ENCODE data around the gene GAS7. TPM values are rescaled to one million over a fixed set of nuclear protein-coding genes. Genes with fewer than 3 reads are reported as not detected.

The GAS7 gene
- total RNA-seq, 2 donors from 2014 or later, result 8.0 to 20.1 TPM

DNA sequence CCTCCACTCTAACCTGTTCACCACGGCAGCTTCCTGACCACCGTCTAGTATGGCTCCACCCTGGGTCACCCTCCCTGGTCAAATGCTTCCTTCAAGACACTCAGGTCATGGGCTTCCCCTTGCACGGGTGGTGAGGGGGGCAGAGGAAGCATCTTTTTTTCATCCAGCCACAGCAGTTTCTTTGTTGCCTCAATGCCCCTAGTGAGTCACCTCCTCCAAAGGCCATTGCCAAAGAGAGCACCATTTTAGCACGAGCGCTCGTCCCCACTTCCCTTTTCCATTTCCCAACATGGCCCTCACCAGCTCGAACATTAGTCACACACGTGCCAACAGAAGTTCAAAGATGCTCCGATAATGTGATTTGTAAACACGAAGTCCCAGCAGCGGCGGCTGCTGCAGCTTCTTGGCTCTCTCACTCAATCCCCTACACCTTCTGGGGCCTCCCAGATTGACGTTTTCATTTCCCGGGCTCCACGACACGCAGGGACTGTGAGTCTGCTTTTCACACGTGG is 134.6 kb downstream of the GAS7 start:
- Histone ChIP-seq H3K4me3 (no peak overlapping the region), H3K4me1 (no peaks in the 10 kb centered on the region), H3K9me3 (no peaks in the 10 kb centered on the region), H3K36me3 (replicated peaks in 1 of 2; ENCODE audit: insufficient read depth in 1 of 2, low read depth in 2 of 2) (no peaks in the 10 kb centered on the region), H3K27me3 (no peaks in the 10 kb centered on the region), H3K27ac (peak overlapping the region in 1 of 4 donors; percentile 45)
- TF ChIP-seq, protein P1, sequence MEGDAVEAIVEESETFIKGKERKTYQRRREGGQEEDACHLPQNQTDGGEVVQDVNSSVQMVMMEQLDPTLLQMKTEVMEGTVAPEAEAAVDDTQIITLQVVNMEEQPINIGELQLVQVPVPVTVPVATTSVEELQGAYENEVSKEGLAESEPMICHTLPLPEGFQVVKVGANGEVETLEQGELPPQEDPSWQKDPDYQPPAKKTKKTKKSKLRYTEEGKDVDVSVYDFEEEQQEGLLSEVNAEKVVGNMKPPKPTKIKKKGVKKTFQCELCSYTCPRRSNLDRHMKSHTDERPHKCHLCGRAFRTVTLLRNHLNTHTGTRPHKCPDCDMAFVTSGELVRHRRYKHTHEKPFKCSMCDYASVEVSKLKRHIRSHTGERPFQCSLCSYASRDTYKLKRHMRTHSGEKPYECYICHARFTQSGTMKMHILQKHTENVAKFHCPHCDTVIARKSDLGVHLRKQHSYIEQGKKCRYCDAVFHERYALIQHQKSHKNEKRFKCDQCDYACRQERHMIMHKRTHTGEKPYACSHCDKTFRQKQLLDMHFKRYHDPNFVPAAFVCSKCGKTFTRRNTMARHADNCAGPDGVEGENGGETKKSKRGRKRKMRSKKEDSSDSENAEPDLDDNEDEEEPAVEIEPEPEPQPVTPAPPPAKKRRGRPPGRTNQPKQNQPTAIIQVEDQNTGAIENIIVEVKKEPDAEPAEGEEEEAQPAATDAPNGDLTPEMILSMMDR (IDR thresholded peaks at IDR 0.05), result no peak
- no peak for TF ChIP-seq POLR2A (IDR thresholded peaks at IDR 0.05)
- WGBS, 2 donors, result 33 to 41% methylated on average over 17 of the region's 17 CpGs
- DNase-seq (peak in 1 of 4 donors; percentile 74), ATAC-seq (peak; percentile 15)
- intact Hi-C loops (cut with DNase I), result no loop called here

DNA sequence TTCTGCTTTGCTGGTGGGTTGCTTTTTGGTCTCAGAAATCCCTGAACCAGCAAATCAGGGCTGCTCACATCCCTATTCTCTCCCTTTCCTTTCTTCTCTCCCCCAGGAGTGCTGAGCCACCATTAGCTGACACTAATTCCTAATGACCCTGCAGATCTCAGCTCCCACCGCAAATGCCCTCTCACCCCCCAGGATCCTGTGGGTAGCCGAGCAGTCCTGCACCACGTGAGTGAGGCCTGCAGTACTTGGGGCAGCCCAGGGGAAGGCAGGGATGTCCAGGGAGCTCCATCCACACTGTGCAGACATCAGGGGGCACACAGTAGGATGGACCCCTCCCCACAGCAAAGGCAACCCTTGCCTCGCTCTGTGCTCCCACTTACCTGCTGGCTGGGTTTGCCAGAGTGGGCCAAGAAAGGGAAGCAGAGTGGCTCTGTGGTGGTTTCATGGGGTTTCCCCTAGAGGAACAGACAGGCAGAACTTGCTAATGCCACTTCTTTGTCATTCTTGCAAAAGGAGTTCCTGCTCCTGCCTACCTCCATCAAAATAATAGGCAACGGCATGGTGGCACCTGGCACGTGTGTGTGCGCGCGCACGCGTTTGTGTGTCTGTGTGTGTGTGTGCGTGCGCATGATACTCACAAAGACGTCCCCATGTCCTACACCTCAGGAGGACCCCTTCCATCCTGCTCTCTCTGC is 135.6 kb downstream of the GAS7 start:
- intact Hi-C loops (cut with DNase I), result no loop called here
- Histone ChIP-seq H3K27me3 (no peaks in the 10 kb centered on the region), H3K27ac (peak overlapping the region in 1 of 4 donors; percentile 42), H3K4me3 (no peak overlapping the region), H3K4me1 (no peaks in the 10 kb centered on the region), H3K9me3 (no peaks in the 10 kb centered on the region), H3K36me3 (replicated peaks in 1 of 2; ENCODE audit: insufficient read depth in 1 of 2, low read depth in 2 of 2) (no peaks in the 10 kb centered on the region)
- 74 to 84% methylated on average over 13 to 14 of the region's 14 CpGs for WGBS, 2 donors
- DNase-seq (peak in 1 of 4 donors; percentile 32), ATAC-seq (no peak)
- TF ChIP-seq, protein P1 (IDR thresholded peaks at IDR 0.05), result no peak
- no peak for TF ChIP-seq POLR2A (IDR thresholded peaks at IDR 0.05)

DNA sequence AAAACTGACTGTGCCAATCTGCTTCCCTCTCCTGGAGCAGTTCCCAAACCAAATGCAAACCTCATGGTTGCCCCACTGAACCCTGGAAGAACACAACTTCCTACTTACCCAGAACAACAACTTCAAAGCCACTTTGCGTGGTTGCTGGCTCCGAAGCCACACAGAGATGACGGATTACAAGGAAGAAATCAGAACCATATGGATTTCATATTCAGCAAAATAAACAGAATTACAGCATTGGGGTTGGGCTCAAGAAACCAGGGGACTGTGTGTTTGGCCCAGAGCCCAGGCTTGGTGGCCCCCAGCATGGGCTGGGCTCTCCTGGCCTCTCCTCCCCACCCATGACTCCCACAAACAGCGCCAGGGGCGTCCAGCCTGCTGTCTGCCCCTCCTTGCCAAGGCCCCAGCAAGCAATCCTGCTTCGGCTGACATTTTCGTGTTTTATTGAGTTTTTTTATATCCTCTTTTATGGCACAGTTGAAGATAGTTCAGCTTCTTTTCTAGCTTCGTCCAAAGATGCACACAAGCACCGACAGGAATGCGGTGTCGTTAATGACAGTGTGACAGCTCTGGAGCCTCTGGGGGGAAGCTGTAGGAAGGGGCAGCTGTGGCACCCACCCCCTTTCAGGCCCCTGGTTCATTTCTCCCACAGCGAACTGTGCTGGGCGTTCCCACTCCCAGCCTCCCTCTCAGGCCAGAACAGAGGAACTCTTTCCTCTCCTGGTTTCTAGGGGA is 137.1 kb downstream of the GAS7 start:
- intact Hi-C loops (cut with DNase I), result no loop called here
- H3K4me3 ChIP-seq, result no peak overlapping the region
- WGBS, 2 donors, result 57 to 58% methylated on average over 13 of the region's 13 CpGs

DNA sequence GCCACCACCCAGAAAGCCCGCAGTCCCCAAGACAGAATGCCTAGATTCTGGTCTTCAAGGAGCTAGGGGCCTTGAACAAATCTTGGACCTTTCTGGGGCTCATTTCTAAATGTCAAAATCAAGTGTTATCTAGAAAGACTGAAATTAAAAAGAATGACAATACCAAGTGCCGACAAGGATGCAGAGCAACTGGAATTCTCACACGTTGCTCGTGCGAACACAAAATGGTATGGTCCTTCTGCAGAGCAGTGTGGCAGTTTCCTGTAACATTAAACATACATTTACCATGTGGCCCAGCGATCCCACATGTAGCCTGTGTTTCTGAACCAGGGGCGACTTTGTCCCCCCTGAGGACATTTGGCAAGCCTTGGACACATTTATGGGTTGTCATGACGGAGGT is 137.9 kb downstream of the GAS7 start:
- Histone ChIP-seq H3K27ac (no peak overlapping the region), H3K4me3 (no peak overlapping the region)

More for the DNA sequence above, 137.1 kb downstream of the GAS7 start:
- Histone ChIP-seq H3K27me3 (no peaks in the 10 kb centered on the region), H3K4me1 (no peaks in the 10 kb centered on the region), H3K27ac (no peak overlapping the region), H3K36me3 (replicated peaks in 1 of 2; ENCODE audit: insufficient read depth in 1 of 2, low read depth in 2 of 2) (no peaks in the 10 kb centered on the region), H3K9me3 (no peaks in the 10 kb centered on the region)
- no peak for ATAC-seq
- TF ChIP-seq POLR2A (IDR thresholded peaks at IDR 0.05), result no peak
- TF ChIP-seq, protein P1 (IDR thresholded peaks at IDR 0.05), result no peak
- peak in 1 of 4 donors; percentile 25 for DNase-seq

More for the DNA sequence above, 137.9 kb downstream of the GAS7 start:
- DNase-seq, result no peak
- Histone ChIP-seq H3K9me3 (no peaks in the 10 kb centered on the region), H3K4me1 (no peaks in the 10 kb centered on the region), H3K36me3 (replicated peaks in 1 of 2; ENCODE audit: insufficient read depth in 1 of 2, low read depth in 2 of 2) (no peaks in the 10 kb centered on the region), H3K27me3 (no peaks in the 10 kb centered on the region)
- ATAC-seq, result no peak
- intact Hi-C loops (cut with DNase I), result no loop called here
- WGBS, 2 donors, result 71 to 82% methylated on average over 8 of the region's 8 CpGs
- TF ChIP-seq, protein P1 (IDR thresholded peaks at IDR 0.05), result no peak
- no peak for TF ChIP-seq POLR2A (IDR thresholded peaks at IDR 0.05)
